HG02763 (cell line): ENCODE data around the gene MAGEA8.
A peak's percentile ranks its signal among the peaks of the same experiment; 100 is the strongest.
"Not testable (repeated sequence)": the region's sequence is repeated elsewhere in the genome, so short reads cannot be mapped to it uniquely, and the experiment has no call there.

ENCODE experiments used
- ATAC-seq: cut with Tn5 transposase; IDR thresholded peaks from one replicate; pipeline ENCODE4 v1.9.1; 2021; ENCODE audit warnings: mild to moderate bottlenecking, moderate library complexity; ENCODE audit not compliant: unreplicated experiment

The MAGEA8 gene, protein sequence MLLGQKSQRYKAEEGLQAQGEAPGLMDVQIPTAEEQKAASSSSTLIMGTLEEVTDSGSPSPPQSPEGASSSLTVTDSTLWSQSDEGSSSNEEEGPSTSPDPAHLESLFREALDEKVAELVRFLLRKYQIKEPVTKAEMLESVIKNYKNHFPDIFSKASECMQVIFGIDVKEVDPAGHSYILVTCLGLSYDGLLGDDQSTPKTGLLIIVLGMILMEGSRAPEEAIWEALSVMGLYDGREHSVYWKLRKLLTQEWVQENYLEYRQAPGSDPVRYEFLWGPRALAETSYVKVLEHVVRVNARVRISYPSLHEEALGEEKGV

GRCh38 chrX:149881081-149881711 lies at the start of gene MAGEA8:
Gene MAGEA8, plus strand, starts transcription at chrX:149881183. Its CDS starts 3,090 bp downstream, at chrX:149884273.
- no peak for ATAC-seq

DNA sequence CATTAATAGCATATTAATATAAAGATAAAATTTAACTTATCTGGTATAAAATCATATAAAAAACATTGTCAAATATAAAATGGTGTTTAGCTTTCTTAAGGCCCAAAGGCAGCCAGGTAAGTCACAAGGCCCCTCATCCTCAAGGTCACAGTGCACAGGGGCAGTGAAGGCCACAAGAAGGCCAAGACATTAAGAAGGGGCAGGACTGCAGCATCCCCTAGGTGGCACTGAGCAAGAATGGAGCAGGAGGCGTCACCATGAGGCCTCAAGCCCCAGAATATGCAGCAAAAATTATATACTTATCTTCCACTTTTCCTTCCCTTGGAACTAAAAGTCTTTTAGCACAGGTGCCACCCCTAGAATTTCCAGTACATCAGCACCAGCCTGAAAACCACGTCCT lies 49.5 kb upstream of the MAGEA8 start:
- no peak for ATAC-seq

DNA sequence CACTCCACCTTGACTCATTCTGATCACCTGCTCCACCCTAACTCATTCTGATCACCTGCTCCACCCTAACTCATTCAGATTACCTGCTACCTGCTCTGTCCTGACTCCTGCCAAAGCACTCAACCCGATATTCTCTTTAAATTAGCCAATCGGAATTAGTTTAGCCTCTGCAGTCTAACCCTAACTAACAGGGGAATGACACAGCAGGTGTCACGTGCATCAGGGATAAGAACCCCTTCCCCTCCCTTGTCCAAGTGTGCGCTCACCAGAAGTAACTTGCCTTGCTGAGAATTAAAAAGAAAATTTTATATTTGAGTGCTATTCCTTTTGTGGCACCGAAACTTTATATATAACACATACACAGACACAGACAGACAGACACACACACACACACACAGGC lies 44.3 kb upstream of the MAGEA8 start:
- ATAC-seq = not testable (repeated sequence)

GRCh38 chrX:149837167-149837566 lies 43.8 kb upstream of the MAGEA8 start:
- ATAC-seq = no peak

- no peak for ATAC-seq
Observed at GRCh38 chrX:149837639-149838038, 43.3 kb upstream of the MAGEA8 start.

DNA sequence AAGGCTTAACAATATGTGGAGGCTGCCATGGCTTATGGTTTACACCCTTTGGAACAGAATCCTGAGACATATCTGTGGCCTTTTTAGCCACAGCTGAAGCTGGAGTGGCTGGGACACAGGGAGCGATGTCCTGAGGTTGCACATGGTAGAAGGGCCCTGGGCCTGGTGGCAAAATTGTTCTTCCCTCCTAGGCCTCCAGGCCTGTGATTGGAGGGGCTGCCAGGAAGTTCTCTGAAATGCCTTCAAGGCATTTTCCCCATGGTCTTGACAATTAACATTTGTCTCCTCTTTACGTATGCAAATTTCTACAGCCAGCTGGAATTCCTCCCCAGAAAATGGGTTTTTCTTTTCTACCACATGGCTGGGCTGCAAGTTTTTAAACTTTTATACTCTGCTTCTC lies 39.1 kb upstream of the MAGEA8 start:
- no peak for ATAC-seq

DNA sequence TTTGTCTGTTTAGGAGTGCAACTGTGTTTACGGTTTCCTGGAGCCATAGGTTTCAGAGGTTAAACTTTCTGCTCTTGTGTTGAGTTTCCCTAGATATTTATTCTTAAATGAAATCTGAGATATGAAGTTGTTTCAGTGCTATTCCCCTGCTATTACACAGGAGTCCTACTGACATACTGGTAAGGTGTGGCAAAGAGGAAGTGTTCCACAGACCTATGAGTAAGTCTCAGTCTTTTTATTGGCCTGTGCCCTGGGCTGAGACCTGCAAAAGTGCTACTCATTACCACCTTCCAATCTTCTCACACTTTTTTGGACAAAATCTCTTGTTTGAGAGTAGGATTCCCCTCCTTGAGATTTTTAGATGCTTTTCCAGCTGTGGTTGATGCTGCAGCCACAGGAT lies 35.6 kb upstream of the MAGEA8 start:
- ATAC-seq = no peak

GRCh38 chrX:149846789-149847188 lies 34.2 kb upstream of the MAGEA8 start:
- no peak for ATAC-seq

DNA sequence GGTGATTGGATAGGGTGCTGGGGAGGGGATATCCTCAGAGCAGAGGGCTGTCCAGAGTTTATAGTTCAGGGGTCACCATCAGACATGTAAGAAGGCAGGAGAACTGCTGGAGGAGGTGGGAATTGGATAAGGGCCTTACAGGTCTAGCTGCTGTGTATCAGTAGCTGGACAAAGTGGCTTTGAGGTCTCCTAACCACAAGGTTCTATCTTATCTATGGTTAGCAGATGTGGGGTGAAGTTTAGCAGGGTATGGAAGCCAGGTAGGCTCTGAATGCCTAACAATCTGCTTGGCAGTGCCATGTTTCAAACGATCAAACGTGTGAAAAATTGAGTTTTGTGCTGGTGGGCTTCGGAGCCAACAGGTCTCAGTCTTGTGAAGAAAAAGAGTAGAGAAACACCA lies 32.1 kb upstream of the MAGEA8 start:
- no peak for ATAC-seq

GRCh38 chrX:149849787-149850186 lies 31.2 kb upstream of the MAGEA8 start:
- no peak for ATAC-seq

DNA sequence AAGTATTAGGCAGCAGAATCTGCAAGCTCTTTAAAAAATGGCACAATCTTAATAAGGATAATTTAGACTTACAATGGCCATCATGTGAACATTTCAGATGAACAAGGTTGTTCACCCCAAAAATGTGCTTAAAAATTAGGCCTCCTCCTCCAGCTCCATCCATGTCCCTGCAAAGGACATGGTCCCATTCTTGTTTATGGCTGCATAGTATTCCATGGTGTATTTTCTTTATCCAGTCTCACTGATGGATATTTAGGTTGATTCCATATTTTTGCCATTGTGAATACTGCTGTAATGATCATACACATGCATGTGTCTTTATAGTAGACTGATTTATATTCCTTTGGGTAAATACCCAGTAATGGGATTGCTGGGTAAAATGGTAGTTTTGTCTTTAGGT lies 29.1 kb upstream of the MAGEA8 start:
- no peak for ATAC-seq

DNA sequence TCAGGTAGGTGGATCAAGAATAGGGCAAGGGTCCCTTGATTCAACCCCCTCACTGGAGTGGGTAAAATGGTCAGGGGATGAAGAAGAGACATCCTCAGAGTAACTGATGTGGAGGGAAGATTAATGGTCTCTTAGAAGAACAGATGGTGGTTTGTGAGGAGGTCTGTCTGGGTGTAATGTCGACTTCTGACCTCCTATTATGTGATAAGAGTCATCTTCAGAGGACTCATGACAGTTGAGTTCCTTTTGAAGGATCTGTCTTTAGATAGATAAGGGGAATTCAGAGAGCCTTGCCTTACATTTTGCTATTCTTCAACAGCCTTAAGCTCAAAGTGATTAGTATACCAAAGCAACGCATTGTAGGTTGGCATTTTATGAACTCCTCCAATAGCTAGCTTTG lies 27.1 kb upstream of the MAGEA8 start:
- no peak for ATAC-seq

DNA sequence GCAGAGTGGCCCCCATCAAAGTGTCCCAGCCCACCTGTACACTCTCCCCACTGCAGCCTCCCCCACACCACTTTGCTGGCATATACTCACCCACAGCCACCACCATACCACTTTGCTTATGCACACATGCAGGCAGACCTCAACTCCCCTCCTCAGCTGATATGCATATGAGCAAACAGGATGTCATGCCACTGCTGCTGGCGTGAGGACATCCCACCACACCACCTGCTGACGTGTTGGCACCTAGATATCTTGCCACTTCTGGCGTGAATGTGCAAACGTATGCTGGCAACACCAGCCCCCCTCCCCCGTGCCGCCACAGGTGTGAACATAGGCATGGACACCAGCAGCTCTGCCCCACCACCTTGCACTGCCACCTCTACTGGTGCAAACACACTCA lies 22.4 kb upstream of the MAGEA8 start:
- ATAC-seq = no peak

- ATAC-seq = no peak
Observed at GRCh38 chrX:149860445-149860844, 20.5 kb upstream of the MAGEA8 start.

DNA sequence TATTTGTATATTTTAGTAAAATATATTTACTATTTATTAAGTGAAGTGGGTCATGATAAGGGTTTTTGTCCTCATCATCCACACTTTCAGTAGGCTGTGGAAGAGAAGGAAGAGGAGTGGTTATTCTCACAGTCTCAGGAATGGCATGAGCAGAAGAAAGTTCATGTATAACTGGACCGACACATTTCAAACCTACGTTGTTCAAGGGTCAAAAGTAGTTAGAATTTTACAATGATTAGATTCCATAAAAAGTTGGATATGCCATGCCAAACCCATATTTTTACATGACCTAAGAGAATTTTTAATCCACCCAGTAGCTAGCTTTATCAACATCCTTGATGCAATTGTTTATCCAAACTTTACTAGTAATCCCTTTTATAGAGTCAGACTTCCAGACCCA lies 15.6 kb upstream of the MAGEA8 start:
- no peak for ATAC-seq

- ATAC-seq = no peak
Observed at GRCh38 chrX:149867488-149867887, 13.5 kb upstream of the MAGEA8 start.

GRCh38 chrX:149870840-149871239 lies 10.1 kb upstream of the MAGEA8 start:
- no peak for ATAC-seq

- no peak for ATAC-seq
Observed at GRCh38 chrX:149871433-149871832, 9.6 kb upstream of the MAGEA8 start.

- peak; percentile 82 for ATAC-seq
Observed at GRCh38 chrX:149871940-149872339, 9.0 kb upstream of the MAGEA8 start.

GRCh38 chrX:149877157-149877556 lies 3.8 kb upstream of the MAGEA8 start:
- no peak for ATAC-seq

- no peak for ATAC-seq
Observed at GRCh38 chrX:149877636-149878035, 3.3 kb upstream of the MAGEA8 start.

DNA sequence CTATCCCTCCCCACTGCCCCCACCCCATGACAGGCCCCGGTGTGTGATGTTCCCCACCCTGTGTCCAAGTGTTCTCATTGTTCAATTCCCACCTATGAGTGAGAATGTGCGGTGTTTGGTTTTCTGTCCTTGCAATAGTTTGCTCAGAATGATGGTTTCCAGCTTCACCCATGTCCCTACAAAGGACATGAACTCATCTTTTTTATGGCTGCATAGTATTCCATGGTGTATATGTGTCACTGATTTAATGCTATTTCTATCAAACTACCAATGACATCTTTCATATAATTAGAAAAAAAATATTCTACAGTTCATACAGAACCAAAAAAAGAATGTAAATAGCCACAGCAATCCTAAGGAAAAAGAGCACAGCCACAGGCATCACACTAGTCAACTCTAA lies 9.8 kb downstream of the MAGEA8 start:
- not testable (repeated sequence) for ATAC-seq

GRCh38 chrX:149898554-149898953 lies 17.6 kb downstream of the MAGEA8 start:
- no peak for ATAC-seq
